Measurements from ENCODE around the gene CALM3.

Gene CALM3

DNA sequence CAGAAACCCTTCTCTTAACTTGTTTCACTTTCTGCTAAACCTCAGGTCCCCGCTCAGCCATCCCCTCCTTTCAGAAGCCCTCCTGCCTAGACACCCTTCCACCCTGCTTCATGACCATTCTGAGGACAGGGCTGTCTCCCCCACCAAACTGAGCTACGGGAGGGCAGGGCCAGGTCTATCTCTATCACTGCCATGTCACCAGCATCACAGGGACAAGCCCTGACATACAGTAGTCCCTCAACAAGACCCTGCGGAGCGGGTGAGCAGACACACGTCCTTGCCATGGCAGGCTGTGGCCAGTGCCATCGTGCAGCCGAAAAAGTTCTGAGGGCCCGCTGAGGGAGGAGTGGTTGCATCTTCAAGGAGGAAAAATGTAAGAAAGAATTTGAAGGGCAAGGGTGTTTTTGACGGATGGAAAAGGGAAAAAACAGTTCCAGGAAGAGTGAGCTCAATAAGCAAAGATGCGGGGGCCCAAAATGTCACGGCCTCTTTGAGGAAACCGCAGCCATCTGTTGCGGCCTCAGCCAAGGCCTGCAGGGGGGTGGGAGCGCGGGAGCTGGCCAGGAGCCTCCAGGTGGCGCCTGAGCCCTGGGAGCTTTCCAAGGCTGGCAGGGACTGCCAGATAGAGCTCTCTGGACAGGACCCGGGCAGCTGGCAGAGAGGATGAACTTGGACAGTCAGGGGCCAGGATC is 15.6 kb downstream of the CALM3 start:
- no peaks in the 10 kb centered on the region for H3K36me3 ChIP-seq (ENCODE audit: insufficient read depth, low read length)
- no peaks in the 10 kb centered on the region for H3K79me2 ChIP-seq (ENCODE audit: control insufficient read depth, insufficient read depth, low read length, unreplicated experiment)
- peaks cover 13% of the 10 kb centered on the region for H3K4me1 ChIP-seq (ENCODE audit: control insufficient read depth, insufficient read depth, low read length, unreplicated experiment)
- no peak overlapping the region for H3K4me3 ChIP-seq (ENCODE audit: low read depth, low read length)
- H2AFZ ChIP-seq (ENCODE audit: low read length, unreplicated experiment), result no peak overlapping the region
- no peaks in the 10 kb centered on the region for H3K27me3 ChIP-seq (ENCODE audit: insufficient read depth, low read length)
- H3K27ac ChIP-seq (ENCODE audit: low read depth, low read length), result no peak overlapping the region

DNA sequence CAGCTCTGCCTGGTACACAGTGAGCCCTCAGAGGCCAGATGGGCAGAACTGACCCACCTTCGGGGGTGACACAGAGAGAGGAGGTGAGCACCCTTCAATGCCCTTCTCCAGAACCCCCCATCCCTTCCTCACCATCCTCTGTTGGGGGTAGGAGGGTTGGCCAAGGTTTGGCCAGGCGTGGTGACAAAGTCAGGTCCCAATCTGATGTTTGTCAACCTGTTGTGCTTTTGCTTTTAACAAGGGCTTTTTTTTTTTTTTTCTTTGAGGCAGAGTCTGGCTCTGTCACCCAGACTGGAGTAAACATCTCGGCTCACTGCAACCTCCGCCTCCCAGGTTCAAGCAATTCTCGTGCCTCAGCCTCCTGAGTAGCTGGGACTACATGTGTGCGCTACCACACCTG is 16.5 kb downstream of the CALM3 start:
- no peaks in the 10 kb centered on the region for H3K36me3 ChIP-seq (ENCODE audit: insufficient read depth, low read length)
- no peak overlapping the region for H3K27ac ChIP-seq (ENCODE audit: low read depth, low read length)
- H3K27me3 ChIP-seq (ENCODE audit: insufficient read depth, low read length), result no peaks in the 10 kb centered on the region
- H3K4me1 ChIP-seq (ENCODE audit: control insufficient read depth, insufficient read depth, low read length, unreplicated experiment), result peaks cover 13% of the 10 kb centered on the region
- no peak overlapping the region for H2AFZ ChIP-seq (ENCODE audit: low read length, unreplicated experiment)
- no peaks in the 10 kb centered on the region for H3K79me2 ChIP-seq (ENCODE audit: control insufficient read depth, insufficient read depth, low read length, unreplicated experiment)
- no peak overlapping the region for H3K4me3 ChIP-seq (ENCODE audit: low read depth, low read length)

DNA sequence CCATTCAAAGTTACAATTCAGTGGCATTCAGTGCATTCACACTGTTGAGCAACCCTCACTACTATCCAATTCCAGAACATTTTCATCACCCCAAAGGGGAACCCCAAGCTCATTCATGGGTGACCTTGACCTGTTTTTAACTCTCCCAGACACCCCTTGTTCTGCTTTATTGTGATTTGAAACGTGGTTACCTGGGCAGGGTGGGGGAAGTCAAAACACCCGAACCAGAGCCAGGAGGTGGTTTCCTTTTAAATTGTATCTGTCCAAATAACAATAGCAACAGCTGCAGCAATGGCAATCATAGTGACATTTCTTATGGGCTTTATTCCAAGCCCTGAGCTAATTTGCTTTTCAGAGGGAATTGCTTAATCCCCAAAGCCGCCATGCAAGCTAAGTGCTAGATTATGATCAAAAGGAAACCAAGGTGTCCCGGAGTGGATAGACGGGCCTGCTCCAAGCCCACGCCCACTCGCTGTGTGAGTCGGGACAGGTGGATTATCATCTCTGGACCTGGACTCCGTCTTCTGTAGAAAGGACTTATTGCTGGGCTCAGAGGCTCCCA is 17.6 kb downstream of the CALM3 start:
- Histone ChIP-seq H3K4me1 (ENCODE audit: control insufficient read depth, insufficient read depth, low read length, unreplicated experiment) (peaks cover 17% of the 10 kb centered on the region), H3K27me3 (ENCODE audit: insufficient read depth, low read length) (no peaks in the 10 kb centered on the region), H3K79me2 (ENCODE audit: control insufficient read depth, insufficient read depth, low read length, unreplicated experiment) (peaks cover 5% of the 10 kb centered on the region), H2AFZ (ENCODE audit: low read length, unreplicated experiment) (no peak overlapping the region), H3K4me3 (ENCODE audit: low read depth, low read length) (no peak overlapping the region), H3K27ac (ENCODE audit: low read depth, low read length) (no peak overlapping the region), H3K36me3 (ENCODE audit: insufficient read depth, low read length) (no peaks in the 10 kb centered on the region)

DNA sequence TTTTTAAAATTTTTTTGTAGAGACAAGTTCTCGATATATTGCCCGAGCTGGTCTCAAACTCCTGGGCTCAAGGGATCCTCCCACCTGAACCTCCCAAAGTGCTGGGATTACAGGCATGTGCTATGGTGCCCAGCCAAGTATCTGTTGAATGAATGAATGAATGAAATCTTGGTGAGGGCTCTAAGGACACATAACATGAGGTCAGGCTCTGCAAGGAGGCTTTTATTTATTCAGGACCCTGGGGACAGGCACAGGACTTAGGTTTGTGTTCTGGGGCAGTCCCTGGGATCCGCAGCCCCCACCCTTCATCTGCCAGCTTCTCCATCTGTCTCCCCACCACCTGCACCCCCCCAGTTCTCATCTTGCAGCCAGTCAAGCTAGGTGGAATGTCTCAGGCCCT is 19.1 kb downstream of the CALM3 start:
- Histone ChIP-seq H3K4me1 (ENCODE audit: control insufficient read depth, insufficient read depth, low read length, unreplicated experiment) (peaks cover 20% of the 10 kb centered on the region), H3K27ac (ENCODE audit: low read depth, low read length) (no peak overlapping the region), H2AFZ (ENCODE audit: low read length, unreplicated experiment) (no peak overlapping the region), H3K4me3 (ENCODE audit: low read depth, low read length) (no peak overlapping the region), H3K36me3 (ENCODE audit: insufficient read depth, low read length) (no peaks in the 10 kb centered on the region), H3K27me3 (ENCODE audit: insufficient read depth, low read length) (no peaks in the 10 kb centered on the region), H3K79me2 (ENCODE audit: control insufficient read depth, insufficient read depth, low read length, unreplicated experiment) (peaks cover 9% of the 10 kb centered on the region)

DNA sequence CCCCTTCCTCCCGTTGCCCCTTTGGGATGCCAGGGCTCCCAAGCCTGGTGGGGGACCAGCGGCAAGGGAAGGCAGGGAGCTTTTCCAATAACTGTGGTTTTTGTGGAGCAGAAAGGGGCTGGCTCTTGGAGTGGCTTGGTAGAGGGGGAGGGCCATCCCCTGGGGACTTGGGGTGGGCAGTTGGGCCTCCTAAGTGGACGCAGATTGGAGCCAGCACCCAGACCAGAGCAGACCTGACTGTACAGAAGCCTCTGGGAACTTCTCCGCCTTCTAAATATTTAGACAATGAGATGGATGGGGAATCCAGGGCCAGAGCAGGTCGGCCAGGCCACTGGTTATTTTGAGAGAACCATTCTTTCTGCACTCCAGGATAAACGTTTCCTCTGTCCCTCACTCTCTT is 19.6 kb downstream of the CALM3 start:
- Histone ChIP-seq H2AFZ (ENCODE audit: low read length, unreplicated experiment) (no peak overlapping the region), H3K27ac (ENCODE audit: low read depth, low read length) (no peak overlapping the region), H3K36me3 (ENCODE audit: insufficient read depth, low read length) (no peaks in the 10 kb centered on the region), H3K27me3 (ENCODE audit: insufficient read depth, low read length) (no peaks in the 10 kb centered on the region), H3K4me3 (ENCODE audit: low read depth, low read length) (no peak overlapping the region), H3K79me2 (ENCODE audit: control insufficient read depth, insufficient read depth, low read length, unreplicated experiment) (peaks cover 9% of the 10 kb centered on the region), H3K4me1 (ENCODE audit: control insufficient read depth, insufficient read depth, low read length, unreplicated experiment) (peaks cover 24% of the 10 kb centered on the region)

DNA sequence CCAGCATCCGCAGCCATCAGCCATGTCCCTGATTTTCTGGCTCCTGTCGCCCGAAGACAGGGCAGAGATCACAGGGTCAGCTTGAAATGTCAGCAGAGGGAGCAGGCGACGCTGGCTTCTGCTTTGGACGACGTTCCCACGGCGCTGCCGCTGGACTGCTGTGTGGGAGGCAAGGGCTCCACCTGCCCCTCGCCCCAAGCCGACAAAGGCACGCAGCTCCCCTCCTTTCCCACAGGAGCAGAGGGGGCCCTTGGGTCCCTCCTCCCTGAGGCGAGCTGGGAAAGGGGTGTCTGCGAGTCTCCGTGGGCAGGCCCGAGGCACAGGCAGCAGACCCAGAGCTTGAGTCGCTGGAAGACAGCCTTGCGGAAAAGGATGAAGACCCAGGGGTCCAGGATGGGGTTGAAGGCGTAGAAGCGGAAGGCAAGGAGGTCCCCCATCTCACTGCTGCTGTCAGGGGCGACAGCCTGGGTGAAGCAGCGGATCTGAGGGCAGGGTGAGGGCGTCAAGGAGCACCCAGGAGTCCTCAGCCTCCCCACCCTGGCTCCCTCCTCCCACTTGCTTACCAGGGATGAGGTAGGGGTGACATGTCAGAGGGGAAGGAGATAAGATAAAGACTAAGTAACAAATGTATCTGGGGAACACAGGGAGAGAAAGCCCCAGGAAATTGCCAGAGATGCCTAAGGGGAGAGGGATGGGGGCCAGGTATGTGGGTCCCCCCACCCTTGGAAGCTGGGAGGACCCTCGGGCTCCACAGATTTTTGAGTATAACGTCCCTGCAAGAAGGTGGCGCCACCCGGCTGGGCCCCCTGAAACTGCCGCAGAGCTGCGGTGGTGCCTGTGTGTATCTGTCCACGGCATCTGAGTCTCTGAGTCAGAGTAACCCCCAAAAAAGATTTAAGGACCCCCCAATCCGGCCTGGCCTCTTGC is 20.3 kb downstream of the CALM3 start:
- H3K27ac ChIP-seq (ENCODE audit: low read depth, low read length), result no peak overlapping the region

DNA sequence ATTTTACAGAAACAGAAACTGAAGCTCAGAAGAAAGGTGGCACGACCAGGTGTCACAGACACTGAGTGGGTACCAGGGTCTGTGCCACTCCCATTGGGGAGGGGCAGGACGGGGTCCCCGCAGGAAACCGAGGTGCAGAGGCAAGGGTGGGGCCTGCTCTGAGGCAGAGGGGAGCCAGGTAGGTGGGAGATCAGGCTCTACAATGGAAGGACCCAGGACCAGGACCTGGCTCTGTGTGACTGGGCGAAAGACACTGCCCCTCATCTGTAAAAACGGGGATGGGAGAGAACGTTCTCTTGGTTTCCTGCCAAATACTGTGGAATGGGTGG is 21.0 kb downstream of the CALM3 start:
- Histone ChIP-seq H3K36me3 (ENCODE audit: insufficient read depth, low read length) (no peaks in the 10 kb centered on the region), H2AFZ (ENCODE audit: low read length, unreplicated experiment) (no peak overlapping the region), H3K4me1 (ENCODE audit: control insufficient read depth, insufficient read depth, low read length, unreplicated experiment) (peaks cover 28% of the 10 kb centered on the region), H3K79me2 (ENCODE audit: control insufficient read depth, insufficient read depth, low read length, unreplicated experiment) (peaks cover 9% of the 10 kb centered on the region), H3K27ac (ENCODE audit: low read depth, low read length) (no peak overlapping the region), H3K27me3 (ENCODE audit: insufficient read depth, low read length) (no peaks in the 10 kb centered on the region), H3K4me3 (ENCODE audit: low read depth, low read length) (no peak overlapping the region)

More for the DNA sequence above, 20.3 kb downstream of the CALM3 start:
- Histone ChIP-seq H3K36me3 (ENCODE audit: insufficient read depth, low read length) (no peaks in the 10 kb centered on the region), H3K79me2 (ENCODE audit: control insufficient read depth, insufficient read depth, low read length, unreplicated experiment) (peaks cover 9% of the 10 kb centered on the region), H3K4me1 (ENCODE audit: control insufficient read depth, insufficient read depth, low read length, unreplicated experiment) (peaks cover 28% of the 10 kb centered on the region), H3K27me3 (ENCODE audit: insufficient read depth, low read length) (no peaks in the 10 kb centered on the region), H2AFZ (ENCODE audit: low read length, unreplicated experiment) (no peak overlapping the region), H3K4me3 (ENCODE audit: low read depth, low read length) (no peak overlapping the region)

DNA sequence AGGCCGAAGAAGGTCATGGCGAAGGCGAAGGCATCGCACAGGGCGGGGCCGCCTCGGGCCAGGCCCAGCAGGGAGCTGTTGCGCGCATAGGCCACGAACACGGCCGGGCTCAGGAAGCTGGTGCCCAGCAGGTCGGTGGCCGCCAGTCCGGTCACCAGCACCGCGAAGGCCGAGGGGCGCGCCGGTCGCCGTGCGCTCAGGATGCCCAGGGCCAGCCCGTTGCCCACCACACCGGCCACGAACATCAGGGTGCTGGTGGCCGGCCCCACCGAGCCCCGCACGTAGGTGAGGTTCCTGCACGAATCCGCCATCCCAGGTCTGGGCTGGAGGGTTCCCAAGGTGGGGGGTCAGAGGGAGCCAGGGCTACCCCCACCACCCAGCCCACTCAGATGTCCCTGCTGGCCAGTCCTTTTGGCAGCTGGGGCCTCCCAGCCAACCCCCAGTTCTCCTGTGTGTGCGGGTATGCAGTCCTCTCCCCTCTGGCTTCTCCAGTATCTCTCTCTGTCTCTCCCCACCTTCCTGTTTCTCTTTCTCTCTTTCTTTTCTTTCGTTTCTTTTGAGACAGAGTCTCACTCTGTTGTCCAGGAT is 22.9 kb downstream of the CALM3 start:
- Histone ChIP-seq H3K4me3 (ENCODE audit: low read depth, low read length) (peak overlapping the region; percentile 67), H3K79me2 (ENCODE audit: control insufficient read depth, insufficient read depth, low read length, unreplicated experiment) (peaks cover 9% of the 10 kb centered on the region), H3K27ac (ENCODE audit: low read depth, low read length) (peak overlapping the region; percentile 88; the same call in 1 of the 2 replicates), H3K4me1 (ENCODE audit: control insufficient read depth, insufficient read depth, low read length, unreplicated experiment) (peaks cover 28% of the 10 kb centered on the region), H3K27me3 (ENCODE audit: insufficient read depth, low read length) (no peaks in the 10 kb centered on the region), H2AFZ (ENCODE audit: low read length, unreplicated experiment) (no peak overlapping the region), H3K36me3 (ENCODE audit: insufficient read depth, low read length) (no peaks in the 10 kb centered on the region)

DNA sequence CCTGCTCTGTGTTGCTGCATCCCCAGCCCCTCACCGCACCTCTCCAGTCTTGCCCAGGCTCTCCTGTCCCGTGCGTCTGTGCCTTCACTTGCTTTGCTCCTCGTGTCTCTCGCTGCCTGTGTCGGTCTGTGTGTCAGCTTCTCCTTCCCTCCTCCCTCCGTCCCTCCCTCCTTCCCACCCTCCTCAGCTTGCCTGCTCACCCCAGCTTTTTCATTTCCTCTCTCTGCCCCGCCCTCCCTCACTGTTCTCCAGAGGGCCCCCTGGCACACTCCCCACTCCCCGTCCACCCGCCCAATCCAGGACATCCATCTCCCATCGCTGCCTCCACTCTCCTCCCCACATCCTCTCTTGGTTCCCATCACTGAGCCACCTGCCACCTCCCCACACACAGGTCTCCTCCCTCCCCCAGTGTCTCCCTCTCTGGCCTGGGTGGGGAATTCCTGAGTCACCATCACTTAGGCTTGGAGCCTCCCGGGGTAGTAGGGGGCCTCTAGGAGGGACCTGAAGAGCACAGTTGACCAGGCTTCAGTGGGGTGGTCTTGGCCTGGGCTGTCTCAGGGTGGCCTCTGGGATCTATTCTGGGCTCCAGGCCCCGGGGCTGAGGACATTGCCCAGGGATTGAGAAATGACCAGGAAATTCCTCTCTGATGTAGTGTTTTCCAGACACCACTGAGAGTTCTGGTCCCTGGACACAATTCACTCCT is 24.0 kb downstream of the CALM3 start, which contains the start of gene PTGIR:
Gene PTGIR (minus strand): TSS at position 132 of the 704 bp plus-strand sequence. CDS start 864 bp downstream, outside the sequence.
- Histone ChIP-seq H3K27me3 (ENCODE audit: insufficient read depth, low read length) (no peaks in the 10 kb centered on the region), H3K27ac (ENCODE audit: low read depth, low read length) (peak within 1 kb of the TSS; percentile 88), H3K36me3 (ENCODE audit: insufficient read depth, low read length) (no peaks in the 10 kb centered on the region), H3K4me1 (ENCODE audit: control insufficient read depth, insufficient read depth, low read length, unreplicated experiment) (peaks cover 24% of the 10 kb centered on the region), H3K79me2 (ENCODE audit: control insufficient read depth, insufficient read depth, low read length, unreplicated experiment) (peaks cover 9% of the 10 kb centered on the region), H3K4me3 (ENCODE audit: low read depth, low read length) (peak within 1 kb of the TSS; percentile 75), H2AFZ (ENCODE audit: low read length, unreplicated experiment) (peak within 1 kb of the TSS; percentile 17)

DNA sequence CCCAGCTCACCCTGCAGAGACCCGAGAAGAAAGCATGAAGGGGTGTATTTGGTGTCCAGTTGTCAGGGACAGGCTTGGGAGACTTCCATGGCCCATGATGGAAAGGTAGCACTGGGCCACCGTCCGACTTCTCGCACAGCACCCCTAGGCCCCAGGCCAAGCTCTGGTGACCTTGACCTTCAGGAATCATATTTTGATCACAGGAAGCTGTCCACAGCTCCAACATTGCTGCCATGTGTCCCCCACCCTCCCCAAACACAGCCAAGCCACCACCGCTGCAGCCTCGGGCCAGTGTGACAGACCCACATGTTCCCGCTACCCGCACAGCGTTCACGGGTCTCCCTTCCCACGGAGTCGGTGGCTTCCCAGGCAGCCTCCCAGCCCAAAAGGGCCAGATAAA is 24.6 kb downstream of the CALM3 start:
- Histone ChIP-seq H3K4me3 (ENCODE audit: low read depth, low read length) (no peak overlapping the region), H3K27ac (ENCODE audit: low read depth, low read length) (peak overlapping the region; percentile 88), H2AFZ (ENCODE audit: low read length, unreplicated experiment) (no peak overlapping the region), H3K36me3 (ENCODE audit: insufficient read depth, low read length) (no peaks in the 10 kb centered on the region), H3K4me1 (ENCODE audit: control insufficient read depth, insufficient read depth, low read length, unreplicated experiment) (peaks cover 18% of the 10 kb centered on the region), H3K79me2 (ENCODE audit: control insufficient read depth, insufficient read depth, low read length, unreplicated experiment) (peaks cover 9% of the 10 kb centered on the region), H3K27me3 (ENCODE audit: insufficient read depth, low read length) (no peaks in the 10 kb centered on the region)
